HG02798 (cell line): ENCODE results near the gene LBP.

Experiments
- ATAC-seq: cut with Tn5 transposase; IDR thresholded peaks from one replicate; pipeline ENCODE4 v1.9.1; 2021; ENCODE audit warnings: mild to moderate bottlenecking; ENCODE audit not compliant: unreplicated experiment, poor library complexity

Gene LBP

GRCh38 chr20:38426006-38426897 lies 80.0 kb downstream of the LBP start:
- no peak for ATAC-seq
